ENCODE data around the gene VEGFA.

Gene VEGFA

DNA sequence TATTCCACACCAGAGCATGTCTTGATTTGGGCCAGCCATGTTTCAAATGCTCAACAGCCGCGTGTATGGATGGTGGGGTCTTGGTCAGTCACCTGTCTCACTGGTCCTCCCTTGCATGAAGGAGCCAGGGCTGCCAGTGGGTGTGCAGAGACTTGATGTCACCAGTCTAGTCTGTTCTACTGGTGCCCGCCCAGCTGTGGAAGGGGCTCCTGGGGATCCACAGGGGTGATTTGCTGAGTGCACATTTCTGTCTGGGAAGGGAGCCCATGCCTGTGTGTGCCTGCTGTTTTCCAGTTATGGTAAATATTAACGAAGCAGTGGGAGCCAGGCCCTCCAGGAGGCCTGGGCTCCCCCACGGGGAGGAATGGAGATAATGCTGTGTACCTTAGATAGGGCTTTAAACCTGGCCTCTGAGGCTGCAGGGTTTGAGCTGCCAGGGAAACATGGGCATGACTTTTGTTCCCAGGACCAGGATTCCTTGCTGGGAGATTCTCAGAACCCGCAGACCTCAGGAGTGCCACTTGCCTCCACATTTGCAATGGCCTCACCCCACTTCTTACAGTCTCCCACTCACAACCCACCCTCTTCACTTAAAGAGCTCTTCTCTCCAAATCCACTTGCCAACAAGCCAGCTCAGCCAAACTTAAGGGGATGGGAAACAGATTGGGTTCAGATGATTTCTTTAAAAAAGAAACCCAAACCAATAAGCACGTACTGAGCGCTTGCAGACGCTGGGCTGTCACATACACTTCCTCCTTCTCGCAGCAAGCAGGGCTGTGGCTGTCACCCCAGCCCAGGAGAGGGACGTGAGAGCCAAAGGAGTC is 54.1 kb downstream of the VEGFA start:
- DNase-seq (ENCODE audit: low spot score): no peak

DNA sequence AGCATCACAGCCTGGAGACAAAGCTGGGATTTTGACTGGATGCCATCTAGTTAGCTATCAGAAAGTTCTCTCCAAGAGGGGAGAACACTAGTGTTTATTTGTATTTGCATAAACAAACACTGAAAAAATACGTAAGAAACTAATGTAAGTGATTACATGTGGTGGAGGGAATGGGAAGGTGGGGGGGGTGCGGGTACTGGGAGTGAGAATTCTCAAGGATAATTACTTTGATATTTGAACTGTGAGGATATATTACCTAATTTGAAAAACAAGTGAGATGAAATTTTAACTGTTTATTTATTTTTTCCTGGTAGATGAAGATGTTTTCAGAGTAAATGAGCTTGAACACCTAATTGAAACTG is 54.7 kb downstream of the VEGFA start:
- no peak for DNase-seq (ENCODE audit: low spot score)

DNA sequence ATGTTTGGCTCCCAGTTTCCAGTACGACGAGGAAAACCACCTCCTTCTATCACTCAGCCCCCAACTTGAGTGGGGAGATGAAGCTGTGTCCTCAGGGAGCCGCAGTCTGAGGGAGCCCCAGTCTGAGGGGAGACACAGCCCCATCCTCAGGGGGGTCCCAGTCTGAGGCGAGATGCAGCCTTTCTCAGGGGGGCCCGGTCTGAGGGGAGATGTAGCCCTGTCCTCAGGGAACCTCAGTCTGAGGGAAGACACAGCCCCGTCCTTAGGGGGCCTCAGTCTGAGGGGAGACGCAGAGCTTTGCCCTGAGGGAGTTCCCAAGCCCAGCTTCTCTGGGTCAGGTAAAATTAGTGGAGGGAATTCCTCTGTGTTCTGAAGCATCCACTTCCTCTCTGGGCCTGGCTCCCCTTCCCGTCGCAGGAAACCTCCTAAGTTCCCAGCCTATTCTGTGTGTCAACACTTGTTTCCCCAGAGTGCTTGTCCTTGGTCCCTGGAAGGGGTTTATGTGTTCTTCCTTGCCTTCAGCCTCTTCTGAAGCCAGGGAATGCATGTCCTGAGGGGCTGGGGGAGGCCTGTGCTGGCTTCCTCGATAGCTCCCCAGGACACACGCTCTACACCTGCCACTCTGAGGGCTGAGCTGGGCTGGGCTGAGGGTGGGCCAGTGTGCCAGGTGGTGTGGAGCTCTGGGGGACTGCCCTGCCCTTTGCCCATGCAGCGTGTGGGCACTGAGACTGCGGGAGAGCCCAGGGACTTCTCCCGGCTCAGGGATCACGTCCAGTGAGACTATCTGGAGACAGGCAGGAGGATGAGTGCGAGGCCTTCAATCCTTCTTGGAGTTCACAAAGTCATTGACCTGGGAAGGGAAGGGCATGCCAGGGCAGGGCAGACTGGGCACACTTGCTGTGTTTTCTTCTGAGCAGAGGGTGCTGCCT is 55.4 kb downstream of the VEGFA start:
- DNase-seq (ENCODE audit: low spot score): no peak

DNA sequence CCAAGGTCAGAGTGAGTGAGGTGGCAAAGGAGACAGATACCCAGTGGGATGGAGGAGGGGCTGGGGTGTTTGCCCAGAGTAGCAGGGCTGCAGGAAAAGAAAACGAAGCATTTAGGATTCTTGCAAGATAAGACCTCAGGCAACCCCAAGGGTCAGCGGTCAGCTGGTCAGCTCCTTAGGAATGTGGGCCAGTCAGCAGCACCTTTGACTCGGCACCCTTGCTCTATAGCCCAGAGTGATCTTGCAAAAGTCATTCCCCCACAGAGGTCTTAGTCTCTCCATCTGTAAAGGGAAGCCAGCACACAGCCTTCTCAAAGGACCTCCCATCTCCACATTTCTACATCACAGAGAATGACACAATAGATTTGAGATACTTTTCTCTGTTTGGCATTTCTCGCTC is 56.7 kb downstream of the VEGFA start:
- DNase-seq (ENCODE audit: low spot score): no peak

DNA sequence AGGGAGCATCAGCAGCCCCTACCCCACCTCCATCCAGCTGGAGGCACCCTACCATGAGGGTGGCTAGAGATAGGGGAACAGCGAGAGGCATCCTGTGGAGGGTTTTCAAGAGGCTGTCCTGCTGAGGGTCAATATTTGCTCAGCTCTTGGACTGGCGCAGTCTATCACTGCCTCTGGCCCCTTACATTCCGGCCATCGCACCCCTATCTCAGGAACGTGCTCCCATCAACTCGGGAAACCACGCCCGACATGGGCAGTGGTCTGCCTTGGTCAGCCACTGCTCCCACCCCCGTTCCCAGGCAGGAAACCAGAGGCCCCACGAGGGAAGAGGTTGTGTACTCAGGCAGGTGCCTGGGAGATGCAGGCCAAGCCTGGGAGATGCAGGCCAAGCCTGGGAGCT is 57.9 kb downstream of the VEGFA start:
- DNase-seq (ENCODE audit: low spot score): no peak

DNA sequence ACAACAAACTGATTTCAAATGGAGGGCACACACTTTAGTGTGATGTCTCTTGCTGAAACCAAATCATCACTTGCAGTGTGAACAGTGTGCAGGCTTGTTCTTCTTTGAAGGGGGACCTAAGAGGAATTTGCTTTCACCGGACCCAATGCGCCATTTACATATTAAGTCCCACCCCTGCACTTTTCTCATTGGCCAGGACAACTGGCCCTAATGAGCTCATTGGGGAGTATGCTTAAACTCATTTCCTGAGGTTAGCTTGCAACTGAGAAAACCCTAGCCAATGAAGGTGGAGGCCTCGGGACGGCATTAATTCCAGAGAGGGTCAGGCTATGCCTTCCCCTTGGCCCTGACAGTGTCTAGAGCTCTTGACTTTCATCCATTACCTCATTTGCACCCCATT is 58.7 kb downstream of the VEGFA start:
- DNase-seq (ENCODE audit: low spot score): no peak

DNA sequence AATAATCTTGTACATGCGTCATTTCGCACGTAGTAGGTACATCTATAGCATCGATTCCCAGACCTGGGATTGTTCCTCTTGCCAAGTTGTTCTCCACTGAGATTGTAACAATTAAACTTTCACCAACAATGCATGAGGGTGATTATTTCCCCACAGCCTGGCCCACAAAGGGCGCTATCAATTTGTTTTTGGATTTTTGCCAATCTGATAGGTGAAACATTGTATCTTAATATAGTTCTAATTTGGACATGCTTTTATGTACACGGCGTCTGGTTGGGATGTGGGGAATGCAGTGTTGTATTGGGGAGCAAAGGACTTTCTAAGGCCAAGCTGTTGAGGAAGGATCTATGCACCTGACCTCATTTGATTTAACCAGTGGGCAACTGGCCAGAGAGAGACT is 59.5 kb downstream of the VEGFA start:
- no peak for DNase-seq (ENCODE audit: low spot score)

DNA sequence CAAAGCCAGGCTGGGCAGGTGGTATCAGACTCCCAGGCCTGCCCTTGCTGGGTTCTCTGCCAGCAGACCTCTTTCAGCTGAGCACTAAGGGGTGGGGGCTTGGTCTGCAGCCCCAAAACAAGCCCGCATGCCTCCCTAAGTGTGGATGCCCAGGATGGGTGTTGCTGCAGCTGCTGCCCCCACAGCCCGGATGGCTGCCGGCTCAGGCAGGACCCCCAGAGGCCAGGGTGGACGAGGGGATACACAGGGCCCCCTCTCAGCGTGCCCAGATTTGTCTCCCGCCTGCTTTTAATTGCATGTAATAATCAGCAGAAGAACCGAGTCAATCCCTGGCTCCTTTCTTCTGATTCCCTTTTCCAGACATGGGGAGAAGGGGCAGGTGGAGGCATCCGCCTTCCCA is 60.8 kb downstream of the VEGFA start:
- no peak for DNase-seq (ENCODE audit: low spot score)

DNA sequence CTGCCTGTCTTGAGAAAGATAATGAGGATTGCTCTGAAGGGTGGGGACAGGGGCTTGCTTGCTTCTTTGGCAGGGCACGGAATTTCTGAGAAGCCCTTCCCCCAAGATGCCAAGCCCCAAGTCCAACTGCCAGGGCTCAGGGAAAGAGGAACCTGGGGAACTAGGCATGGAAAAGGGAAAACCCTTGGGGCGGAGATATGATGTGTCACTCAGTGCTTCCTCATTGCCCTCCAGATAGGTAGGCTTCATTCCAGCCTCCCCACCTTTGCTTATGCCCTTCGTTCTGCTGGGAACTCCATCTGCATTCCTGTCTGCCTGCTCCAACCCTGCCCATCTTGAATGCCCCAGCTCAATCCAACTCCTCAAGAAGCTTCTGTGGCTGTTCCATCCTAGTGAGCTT is 61.2 kb downstream of the VEGFA start:
- DNase-seq (ENCODE audit: low spot score): no peak

DNA sequence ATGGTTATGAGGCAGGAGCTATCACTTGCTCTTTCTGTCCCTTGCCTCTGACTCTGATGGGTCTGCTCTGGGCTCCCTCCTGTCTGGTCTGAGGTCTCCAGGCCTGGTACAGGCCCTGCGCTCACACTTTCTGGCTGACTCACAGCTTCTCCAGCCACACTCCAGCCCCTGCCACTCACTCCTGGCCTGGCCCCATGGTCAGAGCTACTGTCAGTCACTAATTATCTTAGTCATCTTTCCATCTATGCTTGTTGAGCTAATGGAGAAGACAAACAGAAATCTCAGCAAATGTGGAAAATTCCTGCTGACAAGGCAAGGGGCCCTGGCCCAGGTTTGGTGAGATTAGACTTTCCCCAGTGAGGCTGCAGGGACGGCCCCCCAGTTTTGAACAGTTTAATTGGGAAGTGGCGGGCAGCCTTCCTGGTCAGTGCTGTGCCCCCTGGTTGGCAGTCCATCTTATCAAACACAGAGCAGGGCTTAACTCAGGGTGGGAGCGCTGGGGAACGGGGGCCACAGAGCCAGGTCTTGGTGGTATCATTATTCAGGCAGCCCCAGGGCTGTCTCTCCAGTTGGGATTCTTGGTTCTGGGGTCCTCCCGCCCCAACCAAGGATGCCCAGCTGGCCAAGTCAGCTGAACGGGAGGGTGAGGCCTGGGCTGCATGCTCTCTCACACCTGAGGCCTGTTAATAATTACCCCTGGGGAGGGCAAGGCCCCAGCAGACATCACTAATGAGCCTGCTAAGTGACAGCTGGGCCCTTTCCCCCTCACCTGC is 63.4 kb downstream of the VEGFA start:
- no peak for DNase-seq (ENCODE audit: low spot score)

DNA sequence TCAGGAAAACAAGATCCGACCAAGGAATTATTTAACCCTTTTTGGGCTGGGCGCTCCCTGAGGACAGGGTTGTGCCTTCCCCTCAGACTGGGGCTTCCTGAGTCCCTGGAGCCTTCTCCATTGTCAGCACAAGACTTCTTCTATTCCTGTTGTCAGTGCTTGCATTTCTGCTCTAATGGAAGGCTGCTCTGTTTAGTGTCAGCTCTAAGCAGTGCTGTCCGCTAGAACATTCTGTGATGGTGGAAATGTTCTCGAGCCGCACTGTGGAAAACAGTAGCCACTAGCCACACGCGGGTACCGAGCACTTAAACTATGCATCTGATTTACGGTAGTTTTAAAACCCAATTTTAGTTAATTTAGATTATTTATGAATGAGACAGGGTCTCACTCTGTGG is 64.0 kb downstream of the VEGFA start:
- DNase-seq (ENCODE audit: low spot score): no peak

DNA sequence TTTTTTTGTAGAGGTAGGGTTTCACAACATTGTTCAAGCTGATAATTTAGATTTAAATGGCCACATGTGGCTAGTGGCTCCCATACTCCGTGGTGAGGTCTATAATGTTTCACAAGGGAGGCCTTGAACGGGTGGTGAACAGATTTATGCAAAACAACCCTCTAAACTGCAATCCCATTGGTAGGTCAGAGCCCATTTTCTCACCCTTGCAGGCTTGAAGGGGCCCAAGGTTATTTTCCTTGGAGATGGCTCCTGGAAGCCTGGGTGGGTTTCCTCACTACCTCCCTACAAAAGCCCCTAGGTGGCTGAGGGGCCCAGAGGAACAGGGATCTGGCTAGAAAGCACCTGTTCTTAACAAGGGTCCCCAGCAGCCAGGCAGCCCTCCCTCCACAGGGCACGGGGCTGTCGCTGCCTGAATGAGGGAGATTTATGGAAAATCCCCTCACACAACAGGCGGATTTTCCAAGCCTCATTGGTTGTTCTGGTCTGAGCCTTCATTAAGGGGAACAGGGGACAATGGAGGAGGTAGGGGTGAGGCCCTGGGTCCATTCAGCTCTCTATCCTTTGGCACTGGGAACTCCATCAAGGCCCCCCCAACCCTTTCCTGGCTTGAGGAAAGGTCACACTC is 64.6 kb downstream of the VEGFA start:
- DNase-seq (ENCODE audit: low spot score): no peak

DNA sequence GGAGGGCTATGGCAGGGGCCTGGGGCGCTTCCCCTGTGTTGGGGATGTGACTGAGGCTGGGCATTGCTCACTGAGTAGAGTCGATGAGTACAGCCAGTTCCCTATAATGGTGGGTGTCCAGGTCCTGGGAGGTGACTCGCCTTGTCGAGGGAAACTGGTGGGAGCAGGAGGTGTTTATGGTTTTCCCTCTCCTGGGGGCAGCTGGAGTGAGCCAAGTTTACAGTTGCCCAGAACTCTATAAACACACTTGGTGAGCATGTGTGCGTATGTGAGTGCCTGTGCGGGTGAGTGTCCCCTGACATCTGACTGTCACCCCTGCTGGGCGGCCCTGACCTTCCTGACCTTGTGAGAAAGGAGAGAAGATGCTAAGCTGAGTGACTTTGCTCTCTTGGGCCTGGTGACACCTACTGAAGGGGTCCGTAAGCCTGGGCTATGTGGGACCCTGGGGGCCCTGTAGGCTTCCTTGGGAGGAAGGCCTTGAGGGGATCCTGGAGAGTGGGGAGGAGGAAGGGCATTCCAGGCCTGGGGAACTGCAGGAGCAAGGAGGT is 65.9 kb downstream of the VEGFA start:
- no peak for DNase-seq (ENCODE audit: low spot score)
